ENCODE data around the gene MMP13. TPM values are rescaled to one million over a fixed set of nuclear protein-coding genes. Genes with fewer than 3 reads are reported as not detected.
"Not testable (repeated sequence)": the region's sequence is repeated elsewhere in the genome, so short reads cannot be mapped to it uniquely, and the experiment has no call there.

MMP13 gene
- not detected for total RNA-seq

DNA sequence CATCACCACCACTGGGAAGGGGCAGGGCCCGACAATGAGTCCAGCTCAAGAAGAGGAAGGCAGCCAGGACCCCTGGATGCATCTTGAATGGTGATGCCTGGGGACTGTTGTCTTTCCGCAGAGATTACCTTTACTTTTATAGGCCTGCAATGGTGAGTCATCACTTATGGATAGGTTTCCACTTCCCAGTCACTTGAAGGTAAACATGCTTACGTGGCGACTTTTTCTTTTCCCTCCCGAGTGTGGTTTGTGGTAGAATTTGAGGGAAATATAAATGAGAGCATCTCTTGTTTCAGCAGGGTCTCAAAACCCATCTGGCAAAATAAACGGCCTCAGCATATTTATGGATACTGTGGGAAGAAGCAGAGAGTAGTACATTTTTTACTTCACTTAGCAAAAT, at the start of gene MMP13:
Gene MMP13 (minus strand): TSS at position 109 of the 400 bp plus-strand sequence. CDS start 27 bp downstream, at position 82.
- WGBS = 84% methylated on average over 6 of the region's 6 CpGs
- intact Hi-C loops (cut with DNase I) = no loop called here
- Histone ChIP-seq H3K4me3 (no peak within 1 kb of the TSS), H3K27ac (replicated peaks in 1 of 4) (no peak within 1 kb of the TSS), H3K9me3 (no peaks in the 10 kb centered on the region), H3K4me1 (no peaks in the 10 kb centered on the region), H3K36me3 (no peaks in the 10 kb centered on the region), H3K27me3 (no peaks in the 10 kb centered on the region)
- TF ChIP-seq, protein P1, sequence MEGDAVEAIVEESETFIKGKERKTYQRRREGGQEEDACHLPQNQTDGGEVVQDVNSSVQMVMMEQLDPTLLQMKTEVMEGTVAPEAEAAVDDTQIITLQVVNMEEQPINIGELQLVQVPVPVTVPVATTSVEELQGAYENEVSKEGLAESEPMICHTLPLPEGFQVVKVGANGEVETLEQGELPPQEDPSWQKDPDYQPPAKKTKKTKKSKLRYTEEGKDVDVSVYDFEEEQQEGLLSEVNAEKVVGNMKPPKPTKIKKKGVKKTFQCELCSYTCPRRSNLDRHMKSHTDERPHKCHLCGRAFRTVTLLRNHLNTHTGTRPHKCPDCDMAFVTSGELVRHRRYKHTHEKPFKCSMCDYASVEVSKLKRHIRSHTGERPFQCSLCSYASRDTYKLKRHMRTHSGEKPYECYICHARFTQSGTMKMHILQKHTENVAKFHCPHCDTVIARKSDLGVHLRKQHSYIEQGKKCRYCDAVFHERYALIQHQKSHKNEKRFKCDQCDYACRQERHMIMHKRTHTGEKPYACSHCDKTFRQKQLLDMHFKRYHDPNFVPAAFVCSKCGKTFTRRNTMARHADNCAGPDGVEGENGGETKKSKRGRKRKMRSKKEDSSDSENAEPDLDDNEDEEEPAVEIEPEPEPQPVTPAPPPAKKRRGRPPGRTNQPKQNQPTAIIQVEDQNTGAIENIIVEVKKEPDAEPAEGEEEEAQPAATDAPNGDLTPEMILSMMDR (IDR thresholded peaks at IDR 0.05) = no peak
- TF ChIP-seq EP300 (IDR thresholded peaks at IDR 0.05) (no peak), POLR2A (IDR thresholded peaks at IDR 0.05; ENCODE audit: low read depth) (no peak), POLR2AphosphoS5 (IDR thresholded peaks at IDR 0.05) (no peak)
- no peak for DNase-seq (ENCODE audit: extremely low spot score)

DNA sequence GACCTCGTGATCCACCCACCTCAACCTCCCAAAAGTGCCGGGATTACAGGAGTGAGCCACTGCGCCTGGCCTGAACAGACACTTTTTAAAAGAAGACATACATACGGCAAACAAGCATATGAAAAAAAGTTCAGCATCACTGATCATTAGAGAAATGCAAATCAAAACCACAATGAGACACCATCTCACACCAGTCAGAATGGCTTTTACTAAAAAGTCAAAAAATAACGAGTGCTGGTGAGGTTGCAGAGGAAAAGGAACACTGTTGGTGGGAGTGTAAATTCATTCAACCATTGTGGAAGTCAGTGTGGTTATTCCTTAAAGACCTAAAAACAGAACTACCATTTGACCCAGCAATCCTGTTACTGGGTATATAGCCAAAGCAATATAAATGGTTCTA, 48.7 kb upstream of the MMP13 start:
- DNase-seq (ENCODE audit: extremely low spot score); H3K36me3 ChIP-seq; H3K4me1 ChIP-seq; H3K9me3 ChIP-seq; intact Hi-C loops (cut with DNase I); H3K27me3 ChIP-seq; H3K27ac ChIP-seq (replicated peaks in 1 of 4); H3K4me3 ChIP-seq: not testable (repeated sequence)
- WGBS = 88% methylated on average over 5 of the region's 5 CpGs

DNA sequence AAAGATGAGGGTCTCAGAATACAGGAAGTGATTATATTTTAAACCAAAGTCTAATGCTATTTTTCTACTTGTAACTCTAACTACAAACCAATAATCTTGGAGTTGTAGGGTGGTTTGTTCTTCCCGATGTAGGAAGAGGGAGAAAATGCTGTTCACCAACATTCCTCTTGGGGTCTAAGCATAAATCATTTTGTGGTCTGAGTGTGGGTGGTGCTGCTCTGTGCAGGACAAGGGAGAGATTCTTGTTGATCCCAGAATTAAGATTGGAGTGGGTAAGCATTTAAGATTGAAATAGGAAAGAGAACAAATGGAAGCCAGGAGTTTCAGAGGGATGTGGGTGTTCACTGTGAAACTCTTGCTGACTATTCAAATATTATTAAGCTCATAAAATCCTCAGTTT, 38.6 kb upstream of the MMP13 start:
- WGBS = 73% methylated on average over 1 of the region's 1 CpG
- no peak overlapping the region for H3K4me3 ChIP-seq
- H3K27me3 ChIP-seq = no peaks in the 10 kb centered on the region
- no peaks in the 10 kb centered on the region for H3K36me3 ChIP-seq
- DNase-seq (ENCODE audit: extremely low spot score) = no peak
- intact Hi-C loops (cut with DNase I) = no loop called here
- H3K4me1 ChIP-seq = no peaks in the 10 kb centered on the region
- no peaks in the 10 kb centered on the region for H3K9me3 ChIP-seq
- H3K27ac ChIP-seq (replicated peaks in 1 of 4) = no peak overlapping the region
- TF ChIP-seq POLR2AphosphoS5 (IDR thresholded peaks at IDR 0.05) (no peak), EP300 (IDR thresholded peaks at IDR 0.05) (no peak), POLR2A (IDR thresholded peaks at IDR 0.05; ENCODE audit: low read depth) (no peak)
- TF ChIP-seq, protein P1 (IDR thresholded peaks at IDR 0.05) = no peak

DNA sequence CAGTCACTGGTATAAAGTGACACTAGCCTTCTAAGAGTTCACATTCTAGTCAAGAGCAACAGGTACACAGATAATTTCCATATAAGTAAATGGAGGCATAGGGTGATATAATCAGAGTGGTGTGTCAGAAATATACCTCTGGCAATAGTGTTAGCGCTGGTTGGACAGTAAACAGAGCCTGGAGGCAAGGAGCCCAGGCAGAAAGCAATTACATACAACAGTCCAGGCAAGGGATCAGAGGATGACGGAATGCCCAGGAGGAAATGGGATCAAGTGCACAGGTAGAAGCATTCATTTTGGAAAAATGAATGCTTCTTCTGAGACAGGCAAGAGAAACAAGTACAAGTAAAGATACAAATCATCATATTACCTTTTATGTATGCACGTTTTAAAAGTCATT, 36.2 kb upstream of the MMP13 start:
- Histone ChIP-seq H3K4me3 (no peak overlapping the region), H3K36me3 (no peaks in the 10 kb centered on the region), H3K27me3 (no peaks in the 10 kb centered on the region), H3K27ac (replicated peaks in 1 of 4) (no peak overlapping the region), H3K4me1 (no peaks in the 10 kb centered on the region), H3K9me3 (no peaks in the 10 kb centered on the region)
- no peak for TF ChIP-seq POLR2A (IDR thresholded peaks at IDR 0.05; ENCODE audit: low read depth)
- no peak for TF ChIP-seq EP300 (IDR thresholded peaks at IDR 0.05)
- no peak for TF ChIP-seq POLR2AphosphoS5 (IDR thresholded peaks at IDR 0.05)
- TF ChIP-seq, protein P1 (IDR thresholded peaks at IDR 0.05) = no peak
- WGBS = 63% methylated on average over 3 of the region's 3 CpGs
- intact Hi-C loops (cut with DNase I) = no loop called here
- DNase-seq (ENCODE audit: extremely low spot score) = no peak

DNA sequence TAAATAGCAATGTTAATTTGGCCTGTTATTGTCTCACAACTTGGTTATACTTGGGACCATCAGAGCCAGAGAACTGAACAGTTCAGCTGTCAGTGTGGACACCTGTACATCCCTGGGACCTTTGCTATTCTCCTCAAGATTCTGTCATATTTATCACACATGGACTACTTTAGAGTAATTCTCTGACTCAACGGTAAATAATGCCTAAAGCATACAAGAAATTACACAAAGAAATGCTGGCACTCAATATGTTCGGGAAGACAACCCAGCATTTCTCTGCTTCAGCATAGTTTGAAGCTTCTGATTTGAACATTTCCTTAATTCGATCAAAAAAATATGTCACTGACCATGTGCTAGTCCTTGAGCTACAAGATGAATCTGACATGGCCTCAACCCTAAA, 34.6 kb upstream of the MMP13 start:
- intact Hi-C loops (cut with DNase I) = no loop called here
- H3K4me1 ChIP-seq = no peaks in the 10 kb centered on the region
- 89% methylated on average over 3 of the region's 3 CpGs for WGBS

More for the DNA sequence above, 34.6 kb upstream of the MMP13 start:
- Histone ChIP-seq H3K27ac (replicated peaks in 1 of 4) (no peak overlapping the region), H3K4me3 (no peak overlapping the region), H3K36me3 (no peaks in the 10 kb centered on the region), H3K9me3 (no peaks in the 10 kb centered on the region), H3K27me3 (no peaks in the 10 kb centered on the region)
- TF ChIP-seq POLR2A (IDR thresholded peaks at IDR 0.05; ENCODE audit: low read depth) (no peak), POLR2AphosphoS5 (IDR thresholded peaks at IDR 0.05) (no peak), EP300 (IDR thresholded peaks at IDR 0.05) (no peak)
- TF ChIP-seq, protein P1 (IDR thresholded peaks at IDR 0.05) = no peak
- DNase-seq (ENCODE audit: extremely low spot score) = no peak

All from esophagus muscularis mucosa (tissue), 4 donors.